T-cell (primary cell): ENCODE measurements around the gene SFTPB. TPM values are rescaled to one million over a fixed set of nuclear protein-coding genes. Genes with fewer than 3 reads are reported as not detected.
"Not testable (repeated sequence)": the region's sequence is repeated elsewhere in the genome, so short reads cannot be mapped to it uniquely, and the experiment has no call there.

ENCODE experiments used
- ATAC-seq, 4 experiments: fragments of 200-7000 bp in 3 of 4; fragments of 150-1000 bp in 1 of 4; cut with Tn5 transposase; replicated peaks in 1 of 4; 1 replicate in 3 of 4; 2 replicates in 1 of 4; pipeline ENCODE4 v1.10.0; 2021; ENCODE audit warnings: moderate library complexity in 3 of 4, mild to moderate bottlenecking in 2 of 4, moderate number of reproducible peaks in 1 of 4
- CTCF ChIA-PET, 2 donors: fragments of 300-600 bp; sonication (Branson Sonifier 250); formaldehyde crosslinking; loops; one replicate each; lab custom pipeline; 2022; ENCODE audit warnings: antibody characterized with exemption in 2 of 2; lab: Charles Lee
- POLR2A ChIA-PET, 2 donors: fragments of 300-600 bp; sonication (Branson Sonifier 250); formaldehyde crosslinking; loops; one replicate each; lab custom pipeline; 2022; ENCODE audit warnings: antibody characterized with exemption in 2 of 2; lab: Charles Lee
- DNase-seq, 35 experiments: peaks; one replicate each; pipeline versions ENCODE4 v3.0.0 to v3.0.0-alpha.2; 2013 to 2023
- H3K27ac ChIP-seq: one replicate; pipeline ENCODE4 v1.5.1; 2013; ENCODE audit warnings: low read length
- H3K27me3 ChIP-seq, 2 experiments: replicated peaks in 1 of 2; 1 replicate in 1 of 2; 2 replicates in 1 of 2; pipeline versions ENCODE4 v1.6.1 to v1.7.0; 2013; ENCODE audit warnings: low read length in 1 of 2, mixed read lengths in 1 of 2; ENCODE audit not compliant: control insufficient read depth in 2 of 2, insufficient read depth in 2 of 2; ENCODE audit errors: extremely low read depth in 1 of 2
- H3K36me3 ChIP-seq, 2 donors: 1 replicate in 1 of 2; 2 replicates in 1 of 2; pipeline versions ENCODE4 v1.6.1 to v1.7.0; 2013; ENCODE audit warnings: low read length in 1 of 2; ENCODE audit not compliant: control insufficient read depth in 2 of 2, insufficient read depth in 1 of 2; ENCODE audit errors: extremely low read depth in 1 of 2
- H3K4me1 ChIP-seq, 2 experiments: 1 replicate in 1 of 2; 2 replicates in 1 of 2; pipeline versions ENCODE4 v1.6.1 to v1.7.0; 2013; ENCODE audit warnings: low read length in 2 of 2, mixed read lengths in 1 of 2; ENCODE audit not compliant: insufficient read depth in 2 of 2, control insufficient read depth in 1 of 2; ENCODE audit errors: extremely low read depth in 1 of 2
- H3K4me3 ChIP-seq, 2 donors: 1 replicate in 1 of 2; 2 replicates in 1 of 2; pipeline versions ENCODE4 v1.5.1 to v1.7.0; 2013; ENCODE audit warnings: mild to moderate bottlenecking in 2 of 2, low read length in 1 of 2, moderate library complexity in 1 of 2; ENCODE audit not compliant: control insufficient read depth in 1 of 2; ENCODE audit errors: extremely low read depth in 1 of 2
- H3K9me3 ChIP-seq: 2 replicates; pipeline ENCODE4 v1.7.0; 2013
- H3K27ac Mint-ChIP-seq, 2 donors: one replicate each; pipeline ENCODE4 v1.8.0; 2020 to 2021; ENCODE audit warnings: mild to moderate bottlenecking in 2 of 2, mixed read lengths in 2 of 2
- H3K27me3 Mint-ChIP-seq, 2 donors: one replicate each; pipeline ENCODE4 v1.8.0; 2021 to 2022; ENCODE audit warnings: mixed read lengths in 2 of 2
- H3K36me3 Mint-ChIP-seq: one replicate; pipeline ENCODE4 v1.8.0; 2021; ENCODE audit warnings: mixed read lengths
- H3K4me1 Mint-ChIP-seq, 3 donors: one replicate each; pipeline ENCODE4 v1.8.0; 2020 to 2022; ENCODE audit warnings: mixed read lengths in 3 of 3, mild to moderate bottlenecking in 1 of 3
- H3K4me3 Mint-ChIP-seq, 3 donors: one replicate each; pipeline ENCODE4 v1.8.0; 2020 to 2022; ENCODE audit warnings: mild to moderate bottlenecking in 3 of 3, mixed read lengths in 3 of 3, moderate library complexity in 3 of 3
- H3K9me3 Mint-ChIP-seq, 3 donors: one replicate each; pipeline ENCODE4 v1.8.0; 2020 to 2022; ENCODE audit warnings: mixed read lengths in 3 of 3
- WGBS: methylation state at CpG from one replicate; pipeline ENCODE4 v1.1.5; 2013; ENCODE audit warnings: missing lambda C conversion rate; ENCODE audit not compliant: insufficient coverage; 5-methylcytosine and 5-hydroxymethylcytosine counted together
- total RNA-seq, 35 experiments: library from RNA in 6 of 35; stranded (reverse) in 6 of 35; fragments of 120-200 nt in 1 of 35; gene quantifications; one replicate each; pipeline versions ENCODE4 v1.2.1 to v1.2.4 and lab custom pipeline; 2013 to 2026

SFTPB gene
- total RNA-seq, 5 donors from 2014 or later (not counting 1 experiment from before 2014, with no cell fraction given), result 11.6 to 18.6 (median 16.0) TPM; not detected in 2

DNA sequence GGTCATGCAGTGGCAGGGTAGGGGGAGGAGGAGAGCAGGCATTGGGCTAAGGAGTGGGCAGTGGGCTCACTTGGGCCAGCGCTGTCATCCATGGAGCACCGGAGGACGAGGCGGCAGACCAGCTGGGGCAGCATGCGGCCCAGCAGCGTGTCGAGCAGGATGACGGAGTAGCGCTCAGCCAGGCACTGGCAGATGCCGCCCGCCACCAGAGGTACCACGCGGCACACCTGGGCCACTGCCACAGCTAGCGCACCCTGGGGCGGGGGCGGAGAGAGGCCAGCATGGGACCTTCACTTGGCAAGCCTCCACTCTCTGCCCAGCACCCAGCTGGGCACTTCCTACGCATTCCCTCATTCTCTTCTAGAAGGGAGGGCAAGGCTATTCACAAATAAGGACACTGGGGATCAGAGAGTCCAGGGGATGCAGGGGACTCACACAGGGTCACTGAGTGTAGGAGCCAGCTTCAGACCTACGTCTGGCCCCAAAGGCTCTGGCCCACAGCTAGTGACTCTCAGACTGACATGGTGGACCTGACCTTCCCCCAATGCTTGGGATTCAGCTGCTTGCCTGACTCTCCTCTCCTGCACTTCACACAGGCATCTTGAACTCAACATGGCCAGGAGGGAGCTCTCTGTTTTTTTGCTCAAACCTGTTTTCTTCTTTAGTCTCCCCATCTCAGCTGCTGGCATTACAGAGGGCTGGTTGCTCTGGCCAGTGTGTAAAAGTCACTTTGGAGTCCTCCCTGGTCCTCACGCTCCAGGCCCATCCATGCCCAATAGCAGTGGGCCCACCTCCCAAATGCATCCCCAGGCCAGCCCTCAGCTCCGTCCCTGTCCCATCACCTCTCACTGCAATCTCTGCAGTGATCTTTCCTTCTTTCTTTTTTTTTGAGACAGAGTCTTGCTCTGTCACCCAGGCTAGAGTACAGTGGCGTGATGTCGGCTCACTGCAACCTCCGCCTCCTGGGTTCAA lies 4.1 kb downstream of the SFTPB start:
- ATAC-seq (no peak), DNase-seq (no peak)
- WGBS, result 94% methylated on average over 23 of the region's 23 CpGs
- no peaks in the 10 kb centered on the region for H3K9me3 Mint-ChIP-seq
- no peak overlapping the region for H3K4me3 Mint-ChIP-seq
- Histone ChIP-seq H3K9me3 (no peaks in the 10 kb centered on the region), H3K4me3 (no peak overlapping the region), H3K27ac (no peak overlapping the region), H3K36me3 (peaks cover 1 to 6% of the 10 kb centered on the region in 2 donors), H3K4me1 (peaks cover 0 to 3% of the 10 kb centered on the region in 2 experiments), H3K27me3 (peaks cover 0 to 24% of the 10 kb centered on the region in 2 experiments)
- peaks cover 0 to 2% of the 10 kb centered on the region in 2 donors for H3K27me3 Mint-ChIP-seq
- POLR2A ChIA-PET, result no interaction called here
- H3K27ac Mint-ChIP-seq, result no peak overlapping the region
- CTCF ChIA-PET, result no interaction called here
- peaks cover 0 to 3% (median 0%) of the 10 kb centered on the region in 3 donors for H3K4me1 Mint-ChIP-seq
- H3K36me3 Mint-ChIP-seq, result peaks cover 3% of the 10 kb centered on the region

DNA sequence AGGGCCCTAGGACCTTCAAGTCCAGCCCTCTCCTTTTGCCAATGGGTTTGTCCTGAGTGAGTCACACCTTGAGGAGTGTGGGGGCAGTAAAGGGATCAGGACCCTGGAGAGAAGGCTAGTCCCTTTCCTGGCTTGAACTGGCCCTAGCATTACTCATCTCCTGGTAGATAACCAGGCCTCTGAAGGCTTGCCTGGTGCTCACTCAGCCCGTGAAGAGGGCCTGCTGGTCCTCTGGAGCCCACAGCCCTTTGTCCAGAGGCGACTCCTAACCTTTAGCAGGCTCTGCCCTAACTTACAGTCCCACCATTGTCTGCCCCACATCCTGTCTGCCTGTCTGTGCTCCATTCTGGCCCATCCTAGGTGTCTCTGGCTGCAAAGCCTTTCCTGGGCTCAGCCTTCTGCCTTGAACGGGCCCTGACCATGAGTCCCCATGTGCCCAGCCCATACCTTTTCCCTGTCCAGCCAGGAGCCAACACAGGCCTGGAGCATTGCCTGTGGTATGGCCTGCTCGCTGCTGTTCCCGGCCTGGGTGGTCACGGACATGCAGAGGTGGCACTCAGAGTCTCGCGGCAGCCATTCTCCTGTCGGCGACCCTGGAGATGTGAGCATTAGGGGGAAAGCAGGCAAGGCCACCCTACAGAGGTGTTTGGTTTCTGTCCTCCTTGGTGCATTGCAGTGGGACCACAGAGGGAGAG lies 5.0 kb downstream of the SFTPB start:
- H3K27me3 ChIP-seq, result peaks cover 0 to 17% of the 10 kb centered on the region in 2 experiments
- 91% methylated on average over 10 of the region's 10 CpGs for WGBS
- Mint-ChIP-seq H3K4me3 (no peak overlapping the region), H3K27me3 (no peaks in the 10 kb centered on the region), H3K4me1 (peaks cover 0 to 3% (median 0%) of the 10 kb centered on the region in 3 donors), H3K27ac (no peak overlapping the region), H3K9me3 (no peaks in the 10 kb centered on the region), H3K36me3 (peaks cover 6% of the 10 kb centered on the region)
- POLR2A ChIA-PET, result no interaction called here
- DNase-seq (no peak), ATAC-seq (no peak)
- CTCF ChIA-PET, result no interaction called here
- peaks cover 0 to 3% of the 10 kb centered on the region in 2 experiments for H3K4me1 ChIP-seq
- peaks cover 4 to 6% of the 10 kb centered on the region in 2 donors for H3K36me3 ChIP-seq
- no peak overlapping the region for H3K4me3 ChIP-seq
- no peaks in the 10 kb centered on the region for H3K9me3 ChIP-seq
- no peak overlapping the region for H3K27ac ChIP-seq

DNA sequence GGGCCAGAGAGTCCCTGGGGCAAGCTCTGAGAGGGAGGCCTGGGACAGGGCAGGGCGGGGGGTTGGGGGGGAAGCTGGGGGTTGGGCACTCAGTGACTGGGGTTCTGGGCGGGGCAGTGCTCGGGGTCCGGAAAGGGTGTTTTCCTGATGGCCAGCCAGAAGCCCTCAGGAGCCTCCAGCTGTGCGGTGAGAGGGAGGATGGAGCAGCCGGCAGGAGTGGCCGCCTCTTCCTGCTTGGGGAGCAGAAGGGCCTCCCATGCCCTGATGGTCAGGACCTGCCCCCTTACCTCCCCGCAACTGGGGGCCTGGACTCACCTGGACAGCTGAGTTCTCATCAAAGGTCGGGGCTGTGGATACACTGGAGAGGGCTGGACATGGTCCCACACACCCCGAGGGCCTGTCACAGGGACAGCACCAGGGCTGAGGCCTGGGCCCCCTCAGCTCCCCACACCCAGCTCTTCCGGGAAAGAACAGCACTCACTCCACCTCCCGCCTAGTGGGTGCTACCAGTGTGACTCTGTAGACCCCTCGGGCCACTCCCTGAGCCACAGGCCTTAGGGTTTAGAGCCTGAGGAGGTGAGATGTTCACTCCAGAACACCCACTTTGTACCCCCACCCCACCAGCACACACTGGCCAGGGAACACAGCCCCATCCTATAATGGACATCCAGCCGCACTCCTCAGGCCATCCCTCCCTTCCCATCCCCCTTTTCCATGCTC lies 6.7 kb downstream of the SFTPB start:
- peaks cover 9% of the 10 kb centered on the region for H3K36me3 Mint-ChIP-seq
- no peak for ATAC-seq
- no peak for DNase-seq
- H3K27ac ChIP-seq, result no peak overlapping the region
- 97% methylated on average over 5 of the region's 14 CpGs for WGBS
- POLR2A ChIA-PET, result no interaction called here
- H3K4me1 Mint-ChIP-seq, result peaks cover 0 to 3% (median 0%) of the 10 kb centered on the region in 3 donors
- no peaks in the 10 kb centered on the region for H3K27me3 Mint-ChIP-seq
- no peak overlapping the region for H3K4me3 Mint-ChIP-seq
- peaks cover 0 to 3% of the 10 kb centered on the region in 2 experiments for H3K4me1 ChIP-seq
- H3K27me3 ChIP-seq, result peaks cover 0 to 2% of the 10 kb centered on the region in 2 experiments
- H3K4me3 ChIP-seq, result no peak overlapping the region
- no peaks in the 10 kb centered on the region for H3K9me3 Mint-ChIP-seq
- CTCF ChIA-PET, result no interaction called here
- peaks cover 4 to 9% of the 10 kb centered on the region in 2 donors for H3K36me3 ChIP-seq
- no peaks in the 10 kb centered on the region for H3K9me3 ChIP-seq
- H3K27ac Mint-ChIP-seq, result no peak overlapping the region

DNA sequence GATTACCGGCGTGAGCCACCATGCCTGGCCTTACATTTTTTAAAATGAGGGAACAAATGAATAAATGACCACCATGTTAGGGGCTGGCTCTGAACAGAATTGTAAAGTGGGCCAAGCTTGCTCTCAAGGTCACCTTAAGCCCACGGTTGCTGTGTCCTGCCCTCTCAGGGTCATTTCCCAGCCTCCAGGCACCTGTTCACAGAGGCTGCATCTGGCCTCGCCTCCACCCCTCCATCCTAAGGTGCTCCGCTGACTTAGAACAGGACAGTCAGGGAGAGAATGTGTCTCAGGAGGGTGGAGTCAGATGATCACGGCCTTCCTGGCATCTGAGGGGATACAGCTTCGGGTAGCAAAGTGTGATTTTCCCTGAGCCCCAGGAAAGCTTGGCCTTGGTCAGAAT lies 7.3 kb downstream of the SFTPB start:
- no peak overlapping the region for H3K4me3 Mint-ChIP-seq
- H3K4me1 Mint-ChIP-seq, result peaks cover 0 to 3% (median 0%) of the 10 kb centered on the region in 3 donors
- peaks cover 4 to 10% of the 10 kb centered on the region in 2 donors for H3K36me3 ChIP-seq
- peaks cover 0 to 3% of the 10 kb centered on the region in 2 experiments for H3K4me1 ChIP-seq
- no peaks in the 10 kb centered on the region for H3K27me3 Mint-ChIP-seq
- no peak for ATAC-seq
- H3K27ac Mint-ChIP-seq, result no peak overlapping the region
- no peak overlapping the region for H3K4me3 ChIP-seq
- DNase-seq, result no peak
- H3K27ac ChIP-seq, result no peak overlapping the region
- POLR2A ChIA-PET, result no interaction called here
- no peaks in the 10 kb centered on the region for H3K9me3 ChIP-seq
- H3K9me3 Mint-ChIP-seq, result no peaks in the 10 kb centered on the region
- no peaks in the 10 kb centered on the region for H3K27me3 ChIP-seq
- H3K36me3 Mint-ChIP-seq, result peaks cover 12% of the 10 kb centered on the region
- CTCF ChIA-PET, result interaction anchor here in 1 of 2 donors (0.7 kb wide), 1 partner anchor 22 kb away, joined by 7 read pairs; no protein-coding TSS in a partner anchor
- 96% methylated on average over 4 of the region's 7 CpGs for WGBS

DNA sequence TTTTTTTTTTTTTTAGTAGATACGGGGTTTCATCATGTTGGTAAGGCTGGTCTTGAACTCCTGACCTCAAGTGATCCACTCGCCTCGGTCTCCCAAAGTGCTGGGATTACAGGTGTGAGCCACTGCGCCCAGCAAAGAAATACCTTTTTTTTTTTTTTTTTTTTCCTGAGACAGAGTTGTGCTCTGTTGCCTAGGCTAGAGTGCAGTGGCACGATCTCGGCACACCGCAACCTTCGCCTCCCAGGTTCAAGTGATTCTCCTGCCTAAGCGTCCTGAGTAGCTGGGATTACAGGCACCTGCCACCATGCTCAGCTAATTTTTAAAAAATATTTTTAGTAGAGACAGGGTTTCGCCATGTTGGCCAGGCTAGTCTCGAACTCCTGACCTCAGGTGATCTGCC lies 7.7 kb downstream of the SFTPB start:
- H3K4me3 ChIP-seq, H3K27me3 ChIP-seq, H3K27ac ChIP-seq, H3K27me3 Mint-ChIP-seq, DNase-seq, H3K9me3 ChIP-seq, H3K4me3 Mint-ChIP-seq, H3K27ac Mint-ChIP-seq, H3K4me1 ChIP-seq, H3K4me1 Mint-ChIP-seq, H3K9me3 Mint-ChIP-seq, ATAC-seq, POLR2A ChIA-PET: not testable (repeated sequence)
- peaks cover 4 to 10% of the 10 kb centered on the region in 2 donors for H3K36me3 ChIP-seq
- CTCF ChIA-PET, result interaction anchor here in 1 of 2 donors (0.7 kb wide), 1 partner anchor 21 kb away, joined by 7 read pairs; no protein-coding TSS in a partner anchor
- H3K36me3 Mint-ChIP-seq, result peaks cover 12% of the 10 kb centered on the region
- 100% methylated on average over 4 of the region's 11 CpGs for WGBS
